ENCODE data around the gene RAD51. TPM values are rescaled to one million over a fixed set of nuclear protein-coding genes. Genes with fewer than 3 reads are reported as not detected.

The RAD51 gene
- total RNA-seq, 4 donors from 2014 or later, result 0.64 to 2.2 (median 1.1) TPM

DNA sequence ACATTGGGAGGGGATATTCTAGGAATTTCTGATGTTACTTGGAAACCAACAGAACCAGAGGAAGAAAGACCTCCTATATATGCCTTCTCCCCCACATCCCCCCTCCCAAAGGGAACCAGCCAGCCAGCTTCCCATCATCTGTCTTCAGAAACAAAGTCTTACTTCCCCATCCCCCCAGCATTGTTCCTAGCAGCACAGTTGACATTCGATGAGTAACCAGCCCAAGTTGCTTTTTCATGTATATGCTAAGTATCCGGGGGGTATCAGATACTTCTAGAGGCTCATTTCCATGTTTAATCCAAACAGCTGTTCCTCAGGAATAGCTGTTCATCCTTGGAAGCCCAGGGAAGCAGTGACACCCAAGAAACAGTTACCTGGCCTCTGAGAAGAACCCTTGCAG lies 44.1 kb downstream of the RAD51 start:
- no peak overlapping the region for H3K27ac ChIP-seq
- no peaks in the 10 kb centered on the region for H3K4me1 ChIP-seq
- H3K4me3 ChIP-seq, result no peak overlapping the region
- H3K9me3 ChIP-seq, result no peaks in the 10 kb centered on the region
- TF ChIP-seq EP300 (IDR thresholded peaks at IDR 0.05), result no peak
- no peak for TF ChIP-seq POLR2A (IDR thresholded peaks at IDR 0.05)
- TF ChIP-seq, protein P1, sequence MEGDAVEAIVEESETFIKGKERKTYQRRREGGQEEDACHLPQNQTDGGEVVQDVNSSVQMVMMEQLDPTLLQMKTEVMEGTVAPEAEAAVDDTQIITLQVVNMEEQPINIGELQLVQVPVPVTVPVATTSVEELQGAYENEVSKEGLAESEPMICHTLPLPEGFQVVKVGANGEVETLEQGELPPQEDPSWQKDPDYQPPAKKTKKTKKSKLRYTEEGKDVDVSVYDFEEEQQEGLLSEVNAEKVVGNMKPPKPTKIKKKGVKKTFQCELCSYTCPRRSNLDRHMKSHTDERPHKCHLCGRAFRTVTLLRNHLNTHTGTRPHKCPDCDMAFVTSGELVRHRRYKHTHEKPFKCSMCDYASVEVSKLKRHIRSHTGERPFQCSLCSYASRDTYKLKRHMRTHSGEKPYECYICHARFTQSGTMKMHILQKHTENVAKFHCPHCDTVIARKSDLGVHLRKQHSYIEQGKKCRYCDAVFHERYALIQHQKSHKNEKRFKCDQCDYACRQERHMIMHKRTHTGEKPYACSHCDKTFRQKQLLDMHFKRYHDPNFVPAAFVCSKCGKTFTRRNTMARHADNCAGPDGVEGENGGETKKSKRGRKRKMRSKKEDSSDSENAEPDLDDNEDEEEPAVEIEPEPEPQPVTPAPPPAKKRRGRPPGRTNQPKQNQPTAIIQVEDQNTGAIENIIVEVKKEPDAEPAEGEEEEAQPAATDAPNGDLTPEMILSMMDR (IDR thresholded peaks at IDR 0.05), result no peak
- TF ChIP-seq POLR2AphosphoS5 (IDR thresholded peaks at IDR 0.05), result no peak
- no peaks in the 10 kb centered on the region for H3K27me3 ChIP-seq
- H3K36me3 ChIP-seq, result peaks cover 88% of the 10 kb centered on the region
- WGBS, result 63% methylated on average over 2 of the region's 2 CpGs
- peak in 1 of 2 donors; percentile 31 for DNase-seq (ENCODE audit: low spot score in 2 of 2)

DNA sequence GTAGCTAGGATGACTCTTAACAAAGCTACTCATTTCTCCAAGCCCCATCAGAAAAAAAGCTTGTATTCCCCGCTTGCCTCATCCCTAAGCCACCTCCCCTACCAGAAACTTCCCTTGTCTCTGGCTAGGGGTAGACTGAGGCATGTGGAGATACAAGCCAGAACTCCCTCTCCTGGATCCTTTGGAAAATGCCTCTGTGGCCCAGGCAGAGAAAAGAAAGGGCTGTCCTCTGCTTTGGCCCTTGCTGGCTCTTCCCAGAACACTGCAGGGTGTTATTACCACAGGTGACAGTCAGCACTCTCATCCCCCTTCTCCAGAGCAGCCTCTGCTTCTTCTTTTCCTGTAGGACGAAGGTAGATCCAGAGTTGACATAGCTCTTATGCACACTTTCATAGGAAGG lies 44.9 kb downstream of the RAD51 start:
- no peaks in the 10 kb centered on the region for H3K27me3 ChIP-seq
- H3K9me3 ChIP-seq, result no peaks in the 10 kb centered on the region
- no peaks in the 10 kb centered on the region for H3K4me1 ChIP-seq
- TF ChIP-seq EP300 (IDR thresholded peaks at IDR 0.05) (no peak), POLR2AphosphoS5 (IDR thresholded peaks at IDR 0.05) (no peak), POLR2A (IDR thresholded peaks at IDR 0.05) (no peak)
- TF ChIP-seq, protein P1 (IDR thresholded peaks at IDR 0.05), result no peak
- peaks cover 88% of the 10 kb centered on the region for H3K36me3 ChIP-seq
- WGBS, result 88% methylated on average over 2 of the region's 2 CpGs
- no peak overlapping the region for H3K4me3 ChIP-seq
- peak in 1 of 2 donors; percentile 7 for DNase-seq (ENCODE audit: low spot score in 2 of 2)
- H3K27ac ChIP-seq, result no peak overlapping the region

DNA sequence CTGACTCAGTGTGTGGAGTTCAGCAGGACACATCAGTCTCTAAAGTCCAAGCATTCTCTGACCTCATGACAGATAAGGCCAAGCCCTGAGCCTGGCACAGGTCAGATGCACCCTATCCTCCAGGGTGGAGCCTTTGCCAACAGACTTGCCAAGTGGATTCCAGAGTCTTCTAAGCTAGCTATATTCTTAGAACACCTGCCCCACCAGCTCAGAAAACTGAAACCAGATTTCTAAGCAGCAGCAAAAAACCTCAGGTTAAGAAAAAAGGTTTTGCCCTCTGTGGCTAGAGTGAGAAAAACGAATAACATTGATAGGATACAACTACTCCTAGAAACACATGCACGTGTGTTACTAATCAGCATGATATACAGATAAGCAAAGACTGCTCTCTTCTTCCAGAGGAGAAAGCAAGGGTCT lies 48.5 kb downstream of the RAD51 start:
- TF ChIP-seq, protein P1 (IDR thresholded peaks at IDR 0.05), result no peak
- TF ChIP-seq POLR2AphosphoS5 (IDR thresholded peaks at IDR 0.05), result no peak
- no peak for TF ChIP-seq POLR2A (IDR thresholded peaks at IDR 0.05)
- TF ChIP-seq EP300 (IDR thresholded peaks at IDR 0.05), result no peak
- 75% methylated on average over 2 of the region's 2 CpGs for WGBS
- H3K4me3 ChIP-seq, result no peak overlapping the region
- no peaks in the 10 kb centered on the region for H3K4me1 ChIP-seq
- peaks cover 66% of the 10 kb centered on the region for H3K36me3 ChIP-seq
- H3K27me3 ChIP-seq, result no peaks in the 10 kb centered on the region
- no peak overlapping the region for H3K27ac ChIP-seq
- H3K9me3 ChIP-seq, result no peaks in the 10 kb centered on the region
- DNase-seq (ENCODE audit: low spot score in 2 of 2), result peak; percentile 28 to 29

DNA sequence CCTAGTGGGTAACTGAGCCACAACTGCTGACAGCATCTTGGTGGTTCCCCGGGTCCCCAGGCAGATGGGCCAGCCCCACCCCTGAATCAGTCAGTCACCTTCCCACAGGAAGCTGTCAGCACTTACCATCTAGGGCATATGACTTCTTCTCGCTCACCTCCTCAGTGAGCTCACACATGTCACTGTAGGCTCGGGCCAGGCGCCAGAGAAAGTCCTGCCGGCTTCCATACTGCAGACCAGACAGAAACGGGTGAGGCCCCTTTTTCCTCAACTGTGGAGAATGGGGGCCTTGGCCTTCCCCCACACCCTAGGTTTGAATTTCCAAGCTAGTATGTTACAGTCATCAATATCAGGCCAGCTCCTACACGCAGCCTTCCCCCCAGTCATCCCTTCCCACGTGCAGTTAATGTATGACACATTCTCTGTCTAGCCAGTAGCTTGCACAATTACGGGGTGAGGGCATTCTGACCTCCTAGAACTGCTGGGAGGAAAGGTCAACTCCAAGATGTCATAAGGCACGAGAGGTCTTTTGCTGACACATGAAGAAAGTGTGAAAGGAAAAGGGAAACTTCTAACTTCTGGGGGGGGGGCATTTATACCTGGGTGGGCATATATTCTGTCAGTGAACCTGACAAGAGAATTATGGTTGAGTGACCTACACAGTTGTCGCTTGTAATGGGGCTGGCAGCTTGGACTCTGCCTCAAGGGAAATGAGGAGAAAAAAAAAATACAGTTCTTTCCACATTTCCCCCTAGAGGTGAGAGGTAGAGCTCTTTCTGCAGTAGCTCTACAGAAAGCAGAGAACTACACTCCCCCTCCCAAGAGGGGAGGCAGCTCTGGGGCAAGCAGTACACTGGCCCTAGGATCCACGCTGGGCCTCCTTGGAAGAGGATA lies 49.2 kb downstream of the RAD51 start:
- no peak for TF ChIP-seq POLR2A (IDR thresholded peaks at IDR 0.05)
- TF ChIP-seq, protein P1 (IDR thresholded peaks at IDR 0.05), result no peak
- no peak for TF ChIP-seq EP300 (IDR thresholded peaks at IDR 0.05)
- no peak for TF ChIP-seq POLR2AphosphoS5 (IDR thresholded peaks at IDR 0.05)
- Histone ChIP-seq H3K36me3 (peaks cover 66% of the 10 kb centered on the region), H3K27ac (no peak overlapping the region), H3K9me3 (no peaks in the 10 kb centered on the region), H3K4me1 (no peaks in the 10 kb centered on the region), H3K27me3 (no peaks in the 10 kb centered on the region), H3K4me3 (no peak overlapping the region)
- DNase-seq (ENCODE audit: low spot score in 2 of 2), result peak; percentile 46 to 48
- 74% methylated on average over 12 of the region's 12 CpGs for WGBS

DNA sequence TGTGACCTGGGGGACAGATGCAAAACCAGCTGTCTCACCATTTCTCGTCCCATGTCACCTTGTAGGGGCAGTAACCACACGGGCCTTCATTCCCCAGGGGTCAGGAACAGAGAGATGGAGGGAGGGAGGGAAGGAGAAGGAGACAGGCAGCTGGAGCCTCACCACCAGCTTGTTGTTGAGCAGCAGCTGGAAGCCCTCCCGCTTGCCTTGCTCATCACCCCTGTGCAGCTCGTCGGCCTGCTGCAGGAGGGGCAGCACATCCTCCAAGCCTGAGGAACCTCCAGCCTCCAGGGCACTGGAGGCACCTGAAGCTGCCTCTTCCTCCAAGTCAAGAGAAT lies 49.8 kb downstream of the RAD51 start:
- DNase-seq (ENCODE audit: low spot score in 2 of 2), result peak; percentile 21 to 54
- TF ChIP-seq EP300 (IDR thresholded peaks at IDR 0.05) (no peak), POLR2AphosphoS5 (IDR thresholded peaks at IDR 0.05) (no peak), POLR2A (IDR thresholded peaks at IDR 0.05) (no peak)
- TF ChIP-seq, protein P1 (IDR thresholded peaks at IDR 0.05), result no peak
- Histone ChIP-seq H3K36me3 (peaks cover 66% of the 10 kb centered on the region), H3K4me3 (no peak overlapping the region), H3K27me3 (no peaks in the 10 kb centered on the region), H3K4me1 (no peaks in the 10 kb centered on the region), H3K27ac (no peak overlapping the region), H3K9me3 (no peaks in the 10 kb centered on the region)
- 77% methylated on average over 5 of the region's 5 CpGs for WGBS
